ENCODE measurements around the gene OLFM1. TPM values are rescaled to one million over a fixed set of nuclear protein-coding genes. Genes with fewer than 3 reads are reported as not detected.

OLFM1 gene
- total RNA-seq, 1 donor from 2014 or later: not detected

DNA sequence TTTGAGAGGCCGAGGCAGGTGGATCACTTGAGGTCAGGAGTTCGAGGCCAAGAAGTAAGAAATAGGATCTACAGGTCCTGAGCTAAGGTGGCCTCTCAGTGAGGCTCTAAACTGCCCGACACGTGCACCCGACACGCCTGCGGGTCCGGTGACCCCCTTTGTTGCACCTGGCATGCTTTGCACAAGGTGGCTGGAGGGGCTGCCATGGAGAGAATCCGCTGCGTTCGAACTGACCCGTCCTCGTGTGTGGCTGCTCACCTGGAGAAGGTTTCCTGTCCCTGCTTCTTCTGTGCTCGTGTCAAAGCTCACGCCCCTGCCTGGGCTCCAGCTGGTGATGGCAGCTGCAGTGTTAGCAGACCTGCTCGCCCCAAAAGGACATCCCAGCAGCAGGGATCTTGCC lies 5.7 kb upstream of the OLFM1 start:
- H3K4me3 ChIP-seq (ENCODE audit: low read depth, low read length): no peak overlapping the region
- TF ChIP-seq, protein P1, sequence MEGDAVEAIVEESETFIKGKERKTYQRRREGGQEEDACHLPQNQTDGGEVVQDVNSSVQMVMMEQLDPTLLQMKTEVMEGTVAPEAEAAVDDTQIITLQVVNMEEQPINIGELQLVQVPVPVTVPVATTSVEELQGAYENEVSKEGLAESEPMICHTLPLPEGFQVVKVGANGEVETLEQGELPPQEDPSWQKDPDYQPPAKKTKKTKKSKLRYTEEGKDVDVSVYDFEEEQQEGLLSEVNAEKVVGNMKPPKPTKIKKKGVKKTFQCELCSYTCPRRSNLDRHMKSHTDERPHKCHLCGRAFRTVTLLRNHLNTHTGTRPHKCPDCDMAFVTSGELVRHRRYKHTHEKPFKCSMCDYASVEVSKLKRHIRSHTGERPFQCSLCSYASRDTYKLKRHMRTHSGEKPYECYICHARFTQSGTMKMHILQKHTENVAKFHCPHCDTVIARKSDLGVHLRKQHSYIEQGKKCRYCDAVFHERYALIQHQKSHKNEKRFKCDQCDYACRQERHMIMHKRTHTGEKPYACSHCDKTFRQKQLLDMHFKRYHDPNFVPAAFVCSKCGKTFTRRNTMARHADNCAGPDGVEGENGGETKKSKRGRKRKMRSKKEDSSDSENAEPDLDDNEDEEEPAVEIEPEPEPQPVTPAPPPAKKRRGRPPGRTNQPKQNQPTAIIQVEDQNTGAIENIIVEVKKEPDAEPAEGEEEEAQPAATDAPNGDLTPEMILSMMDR (conservative IDR thresholded peaks at IDR 0.05; ENCODE audit: low read depth, low read length): no peak
- no peak for DNase-seq (ENCODE audit: low read depth)

DNA sequence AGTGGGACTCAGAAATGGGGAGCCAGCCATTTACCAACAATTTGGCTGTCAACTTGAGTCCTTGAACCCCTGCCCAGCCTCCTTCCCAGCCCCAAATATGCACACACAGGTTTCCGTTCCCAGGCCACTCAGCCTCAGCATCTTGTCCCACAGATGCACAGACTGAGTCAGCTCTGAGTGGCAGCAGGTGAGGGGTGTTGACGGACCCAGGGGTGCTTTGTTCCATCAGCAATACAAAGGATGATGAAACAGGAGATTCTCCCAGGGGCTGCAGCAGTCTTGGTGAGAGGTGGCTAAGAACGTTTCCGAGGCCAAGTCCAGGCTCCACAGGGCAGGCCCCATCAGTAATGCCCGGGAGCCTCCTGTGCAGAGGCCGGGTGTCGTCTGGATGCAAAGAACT lies 4.9 kb upstream of the OLFM1 start:
- TF ChIP-seq, protein P1 (conservative IDR thresholded peaks at IDR 0.05; ENCODE audit: low read depth, low read length): no peak
- H3K4me3 ChIP-seq (ENCODE audit: low read depth, low read length): no peak overlapping the region
- no peak for DNase-seq (ENCODE audit: low read depth)

DNA sequence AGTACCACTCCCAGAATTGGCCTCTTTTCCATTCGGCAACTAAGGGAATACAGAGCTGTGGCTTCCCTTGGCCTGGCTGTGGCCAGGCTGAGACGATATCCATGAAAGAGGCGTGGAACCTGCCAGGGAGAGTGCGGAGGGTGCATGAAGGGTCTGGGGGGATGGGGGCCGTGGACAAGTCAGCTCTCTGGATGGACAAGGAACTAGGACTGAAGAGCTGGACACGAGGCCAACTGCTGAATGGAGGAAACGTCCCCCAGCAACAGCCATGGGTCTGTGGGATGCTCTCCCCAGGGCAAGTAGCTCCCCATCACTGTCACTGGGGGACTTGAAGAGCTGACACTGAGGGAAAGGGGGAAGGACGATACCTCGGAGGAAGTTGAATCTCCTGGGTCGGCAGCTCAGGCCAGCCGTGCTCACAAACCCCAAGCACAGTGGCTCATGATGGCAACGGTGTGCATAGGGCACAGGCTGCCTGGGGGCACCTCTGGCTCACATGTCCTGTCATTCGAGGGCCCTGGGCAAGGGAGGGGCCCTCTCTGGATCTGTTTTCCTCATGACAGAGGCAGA lies 4.1 kb upstream of the OLFM1 start:
- TF ChIP-seq, protein P1 (conservative IDR thresholded peaks at IDR 0.05; ENCODE audit: low read depth, low read length): no peak
- DNase-seq (ENCODE audit: low read depth): no peak
- H3K4me3 ChIP-seq (ENCODE audit: low read depth, low read length): no peak overlapping the region

DNA sequence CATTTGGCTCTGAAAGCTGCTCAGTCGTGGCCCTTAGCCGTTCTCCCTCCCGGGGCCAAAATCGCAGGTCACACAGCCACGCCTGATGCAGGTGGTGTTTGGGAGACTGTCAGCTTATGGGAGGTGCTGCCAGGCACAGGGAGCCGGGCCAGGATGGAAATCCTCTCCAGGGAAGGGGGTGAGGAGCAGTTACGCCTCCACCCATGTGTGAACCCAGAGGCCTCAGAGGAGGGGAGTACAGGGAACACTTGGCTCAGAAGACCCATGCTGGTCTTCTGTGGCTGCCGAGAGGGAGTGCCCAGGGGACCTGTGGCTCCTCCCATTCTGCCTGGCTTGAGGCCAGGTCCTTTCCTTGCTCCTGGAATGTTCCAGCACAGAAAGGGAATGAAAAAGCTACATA lies 3.6 kb upstream of the OLFM1 start:
- TF ChIP-seq, protein P1 (conservative IDR thresholded peaks at IDR 0.05; ENCODE audit: low read depth, low read length): no peak
- DNase-seq (ENCODE audit: low read depth): no peak
- H3K4me3 ChIP-seq (ENCODE audit: low read depth, low read length): no peak overlapping the region

DNA sequence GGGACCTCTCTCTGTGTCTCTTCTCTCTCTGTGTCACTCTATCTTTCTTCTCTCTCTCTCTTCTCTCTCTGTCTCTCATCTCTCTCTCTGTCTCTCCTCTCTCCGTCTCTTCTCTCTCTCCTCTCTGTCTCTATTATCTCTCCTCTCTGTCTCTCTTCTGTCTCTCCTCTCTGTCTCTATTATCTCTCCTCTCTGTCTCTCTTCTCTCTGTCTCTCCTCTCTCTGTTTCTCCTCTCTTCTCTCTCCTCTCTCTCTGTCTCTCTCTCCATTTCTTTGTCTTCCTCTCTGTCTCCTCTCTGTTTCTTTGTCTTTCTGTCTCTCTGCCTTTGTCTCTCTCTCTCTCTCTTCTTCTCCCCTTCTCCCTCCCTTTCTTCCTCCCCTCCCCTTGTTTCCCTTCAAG lies 3.2 kb upstream of the OLFM1 start:
- H3K4me3 ChIP-seq (ENCODE audit: low read depth, low read length): no peak overlapping the region
- no peak for DNase-seq (ENCODE audit: low read depth)
- TF ChIP-seq, protein P1 (conservative IDR thresholded peaks at IDR 0.05; ENCODE audit: low read depth, low read length): no peak

DNA sequence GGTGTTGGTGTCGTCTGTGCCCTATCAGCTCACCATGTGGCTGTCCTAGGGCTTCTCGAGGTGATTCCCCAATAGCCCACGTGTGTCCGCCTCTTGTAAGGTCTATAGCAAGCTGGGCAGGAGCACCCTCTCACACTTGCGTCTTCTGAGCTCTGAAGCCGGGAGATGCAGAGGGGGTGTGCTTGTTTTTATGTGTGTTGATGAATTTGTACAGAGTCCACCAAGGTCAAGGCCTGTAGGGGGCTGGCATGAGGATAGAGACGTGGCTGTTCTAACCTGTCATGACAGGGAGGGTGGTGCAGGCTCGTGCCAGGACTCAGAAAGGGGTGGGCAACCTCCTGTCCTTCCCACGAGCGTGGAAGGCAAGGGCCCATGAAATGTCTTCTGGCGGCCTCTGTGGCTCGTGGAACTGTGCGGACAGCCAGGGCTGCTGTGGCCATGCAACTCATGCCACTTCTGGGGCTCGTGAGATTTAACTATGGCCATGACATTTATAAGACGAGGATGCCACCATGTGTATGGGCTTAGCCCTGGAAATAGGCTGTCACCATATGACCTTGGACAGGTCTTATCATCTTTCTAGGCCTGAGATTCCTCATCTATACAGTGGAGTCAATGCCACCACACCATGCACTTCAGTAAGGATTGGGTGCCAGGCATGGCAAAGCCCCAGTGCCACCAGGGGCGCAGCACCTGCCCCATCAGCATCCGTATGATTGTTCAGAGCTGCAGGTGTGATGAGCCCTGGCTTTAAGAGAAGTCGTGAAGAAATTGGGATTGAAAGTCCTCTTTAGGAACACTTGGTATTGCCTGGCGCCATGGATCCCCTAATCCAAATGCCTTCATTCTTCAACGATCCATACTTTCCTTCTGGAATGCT lies 2.3 kb upstream of the OLFM1 start:
- TF ChIP-seq, protein P1 (conservative IDR thresholded peaks at IDR 0.05; ENCODE audit: low read depth, low read length): no peak
- no peak overlapping the region for H3K4me3 ChIP-seq (ENCODE audit: low read depth, low read length)
- no peak for DNase-seq (ENCODE audit: low read depth)

Measured in epithelial cell of proximal tubule (primary cell).